Right lobe of liver (tissue), 6 donors: ENCODE results near the gene TPGS2. TPM values are rescaled to one million over a fixed set of nuclear protein-coding genes. Genes with fewer than 3 reads are reported as not detected.
"Not testable (repeated sequence)": the region's sequence is repeated elsewhere in the genome, so short reads cannot be mapped to it uniquely, and the experiment has no call there.

Experiments used
- ATAC-seq, 4 donors: fragments of 200-7000 bp; cut with Tn5 transposase; one replicate each; pipeline ENCODE4 v1.9.1; 2020; ENCODE audit warnings: mild to moderate bottlenecking in 4 of 4, moderate library complexity in 4 of 4
- DNase-seq, 3 donors: peaks; one replicate each; pipeline ENCODE4 v3.0.0-alpha.2; 2020
- H3K27ac ChIP-seq, 3 donors: fragments of 200-600 bp; one replicate each; pipeline ENCODE4 v1.8.0; 2022
- H3K27me3 ChIP-seq, 2 donors: fragments of 200-600 bp; one replicate each; pipeline ENCODE4 v1.8.0; 2022
- H3K36me3 ChIP-seq, 4 donors: fragments of 200-600 bp; sonication (generic) in 1 of 4; one replicate each; pipeline versions ENCODE4 v1.5.1 to v1.8.0; 2017 to 2022; ENCODE audit warnings: control low read depth in 1 of 4
- H3K4me1 ChIP-seq, 4 donors: fragments of 200-600 bp; sonication (generic) in 1 of 4; one replicate each; pipeline versions ENCODE4 v1.5.1 to v1.8.0; 2017 to 2022; ENCODE audit warnings: control low read depth in 1 of 4
- H3K4me3 ChIP-seq, 3 donors: fragments of 200-600 bp; one replicate each; pipeline ENCODE4 v1.8.0; 2022
- H3K9me3 ChIP-seq, 4 donors: fragments of 200-600 bp; sonication (generic) in 1 of 4; one replicate each; pipeline versions ENCODE4 v1.5.1 to v1.8.0; 2017 to 2022; ENCODE audit warnings: control low read depth in 1 of 4
- CTCF ChIP-seq, 4 donors: fragments of 200-600 bp in 3 of 4; fragments of 450-650 bp in 1 of 4; IDR thresholded peaks; one replicate each; pipeline versions ENCODE4 v1.5.1 to v1.8.0; 2016 to 2022; ENCODE audit warnings: antibody characterized with exemption in 4 of 4, mild to moderate bottlenecking in 2 of 4
- POLR2A ChIP-seq: fragments of 450-650 bp; IDR thresholded peaks from one replicate; pipeline ENCODE4 v1.6.1; 2017; ENCODE audit warnings: antibody characterized with exemption, mild to moderate bottlenecking
- WGBS: methylation state at CpG from one replicate; pipeline ENCODE4 v1.1.6; 2018; ENCODE audit warnings: low coverage, low lambda C conversion rate; ENCODE audit not compliant: insufficient coverage; ENCODE audit errors: missing lambda C conversion rate; 5-methylcytosine and 5-hydroxymethylcytosine counted together
- intact Hi-C, 2 donors: fragments of 100-400 bp; cut with DNase I; formaldehyde crosslinking; loops; one replicate each; pipeline versions ENCODE4 v1.11.2 to v1.14.1; 2022
- total RNA-seq, 6 experiments: library from RNA; depleted of rRNA in 2 of 6; stranded (reverse); fragments of >200 nt in 2 of 6; fragmentation: NEBNext Ultra II Directional in 3 of 6; extraction: Animal tissue kit (Norgen Biotek cat#: 25700) in 3 of 6; gene quantifications; one replicate each; pipeline versions ENCODE4 v1.1.0 to v1.2.4, GENCODE V29; 2016 to 2023
- donor health status: DM: no; HTN: yes; CAD: no.
- donor health status: DM: no; HTN: no; CAD: no.
- donor health status: DM: no; HTN: no; CAD: no.
- donor health status: DM: no; HTN: yes; CAD: no.
- donor health status: DM: no; HTN: yes; CAD: no.

TPGS2 gene
- total RNA-seq, 6 experiments from 2014 or later, result 14.0 to 56.2 (median 23.1) TPM

GRCh38 chr18:36769172-36769571, 59.6 kb downstream of the TPGS2 start:
- Histone ChIP-seq H3K9me3 (no peaks in the 10 kb centered on the region), H3K4me3 (no peak overlapping the region), H3K4me1 (no peaks in the 10 kb centered on the region), H3K27me3 (no peaks in the 10 kb centered on the region), H3K27ac (no peak overlapping the region), H3K36me3 (no peaks in the 10 kb centered on the region)
- TF ChIP-seq CTCF (IDR thresholded peaks at IDR 0.05) (no peak), POLR2A (no peak)
- ATAC-seq (no peak), DNase-seq (no peak)
- intact Hi-C loops, result no loop called here
- whole genome bisulfite sequencing, result 83% methylated on average over 3 of the region's 10 CpGs

- TF ChIP-seq POLR2A (no peak), CTCF (IDR thresholded peaks at IDR 0.05) (no peak)
- no peak for ATAC-seq
- no peaks in the 10 kb centered on the region for H3K4me1 ChIP-seq
- no peaks in the 10 kb centered on the region for H3K9me3 ChIP-seq
- no peak overlapping the region for H3K4me3 ChIP-seq
- H3K36me3 ChIP-seq, result no peaks in the 10 kb centered on the region
- 15% methylated on average over 3 of the region's 3 CpGs for WGBS
- intact Hi-C loops, result no loop called here
- DNase-seq, result no peak
- no peaks in the 10 kb centered on the region for H3K27me3 ChIP-seq
- no peak overlapping the region for H3K27ac ChIP-seq
These were observed 62.0 kb downstream of the TPGS2 start for GRCh38 chr18:36766836-36767235.

- H3K9me3 ChIP-seq, DNase-seq, H3K36me3 ChIP-seq, H3K27me3 ChIP-seq, H3K27ac ChIP-seq, ATAC-seq, H3K4me3 ChIP-seq, intact Hi-C loops, H3K4me1 ChIP-seq: not testable (repeated sequence)
- WGBS, result 87% methylated on average over 26 of the region's 26 CpGs
These were observed 65.8 kb downstream of the TPGS2 start for GRCh38 chr18:36762965-36763364.

GRCh38 chr18:36762074-36762473, 66.7 kb downstream of the TPGS2 start:
- DNase-seq (no peak), ATAC-seq (no peak)
- no peak overlapping the region for H3K4me3 ChIP-seq
- no peaks in the 10 kb centered on the region for H3K36me3 ChIP-seq
- no peaks in the 10 kb centered on the region for H3K9me3 ChIP-seq
- no peak for TF ChIP-seq CTCF (IDR thresholded peaks at IDR 0.05)
- no peak for TF ChIP-seq POLR2A
- WGBS, result 90% methylated on average over 1 of the region's 2 CpGs
- no peaks in the 10 kb centered on the region for H3K27me3 ChIP-seq
- no peak overlapping the region for H3K27ac ChIP-seq
- intact Hi-C loops, result no loop called here
- no peaks in the 10 kb centered on the region for H3K4me1 ChIP-seq

- Histone ChIP-seq H3K9me3 (no peaks in the 10 kb centered on the region), H3K4me1 (no peaks in the 10 kb centered on the region), H3K36me3 (no peaks in the 10 kb centered on the region), H3K4me3 (no peak overlapping the region), H3K27ac (no peak overlapping the region), H3K27me3 (no peaks in the 10 kb centered on the region)
- DNase-seq (no peak), ATAC-seq (no peak)
- TF ChIP-seq CTCF (IDR thresholded peaks at IDR 0.05) (no peak), POLR2A (no peak)
- intact Hi-C loops, result no loop called here
- 76% methylated on average over 6 of the region's 12 CpGs for WGBS
These were observed 67.6 kb downstream of the TPGS2 start for GRCh38 chr18:36761186-36761698.
